ENCODE measurements around the gene EXOC1L.

EXOC1L gene

DNA sequence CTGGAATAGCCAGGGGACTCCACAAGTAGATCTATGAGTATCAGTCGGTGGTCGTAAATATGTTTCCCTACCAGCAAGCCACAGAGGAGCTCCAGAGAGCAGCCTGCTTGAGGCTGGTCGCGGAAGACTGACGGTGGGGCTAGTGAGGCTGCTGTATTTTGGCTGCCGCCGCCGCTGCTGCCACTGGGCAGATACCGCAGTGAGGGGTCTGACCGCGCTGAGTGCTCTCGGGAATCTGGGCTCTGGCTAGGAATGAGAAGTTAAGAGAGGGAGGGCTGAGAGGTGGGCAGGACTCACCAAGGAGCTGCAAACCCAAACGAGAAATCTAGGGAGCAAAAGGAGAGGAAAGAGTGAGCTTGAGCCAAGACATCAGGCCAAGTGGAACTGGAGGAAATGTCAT is at the start of gene EXOC1L:
EXOC1L (plus strand) TSS at position 157 of the 400 bp plus-strand sequence; CDS start at position 394, 237 bp downstream.
- peak; percentile 59 to 85 for DNase-seq

DNA sequence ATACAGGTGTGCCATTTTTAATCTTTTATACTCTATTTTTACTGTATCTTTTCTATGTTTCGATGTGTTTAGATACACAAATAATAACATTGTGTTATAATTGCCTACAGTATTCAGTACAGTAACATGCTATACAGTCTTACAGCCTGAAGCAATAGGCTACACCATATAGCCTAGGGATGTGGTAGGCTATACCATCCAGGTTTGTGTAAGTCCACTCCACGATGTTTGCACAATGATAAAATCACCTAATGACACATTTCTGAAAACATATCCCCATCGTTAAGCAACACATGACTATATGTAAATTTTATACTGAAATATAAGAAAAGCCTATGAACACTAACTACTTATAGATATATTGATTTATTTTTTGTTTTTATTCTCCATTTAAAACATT is 48.9 kb upstream of the EXOC1L start:
- no peak for DNase-seq

DNA sequence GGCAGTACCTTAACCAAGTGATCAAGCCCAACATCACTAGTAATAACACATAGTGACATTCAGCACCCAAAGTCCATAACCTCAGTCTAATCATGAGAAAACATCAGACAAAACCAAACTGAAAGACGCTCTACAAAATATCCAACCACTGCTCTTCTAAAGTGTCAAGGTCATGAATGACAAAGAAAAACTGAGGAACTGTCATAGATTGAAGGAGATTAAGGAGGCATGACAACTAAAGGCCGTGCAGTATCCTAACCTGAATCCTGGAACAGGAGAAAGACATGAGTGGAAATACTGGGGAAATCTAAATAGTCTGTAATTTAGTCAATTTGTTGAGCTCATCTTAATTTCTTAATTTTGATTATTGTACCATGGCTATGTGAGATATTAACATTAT is 38.2 kb upstream of the EXOC1L start:
- no peak for DNase-seq

DNA sequence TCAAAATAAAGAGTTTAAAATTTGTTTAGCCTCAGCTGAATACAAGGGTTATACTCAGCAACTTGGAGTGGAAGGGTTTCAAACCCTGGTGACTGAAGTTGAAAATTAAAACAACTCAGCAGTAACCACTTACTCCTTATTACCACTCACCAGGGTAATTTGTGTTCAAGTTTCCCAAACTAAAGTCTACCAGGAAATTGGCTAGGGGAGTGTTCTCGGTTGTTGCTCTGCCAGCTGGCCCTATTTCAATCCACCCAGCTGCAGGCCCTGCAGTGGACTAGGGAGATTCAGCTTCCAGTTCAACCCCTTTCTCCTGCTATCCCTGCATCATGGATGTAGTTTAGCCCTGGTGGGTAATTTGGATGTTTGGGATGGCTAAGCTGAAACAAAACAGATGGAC is 37.8 kb upstream of the EXOC1L start:
- no peak for DNase-seq

DNA sequence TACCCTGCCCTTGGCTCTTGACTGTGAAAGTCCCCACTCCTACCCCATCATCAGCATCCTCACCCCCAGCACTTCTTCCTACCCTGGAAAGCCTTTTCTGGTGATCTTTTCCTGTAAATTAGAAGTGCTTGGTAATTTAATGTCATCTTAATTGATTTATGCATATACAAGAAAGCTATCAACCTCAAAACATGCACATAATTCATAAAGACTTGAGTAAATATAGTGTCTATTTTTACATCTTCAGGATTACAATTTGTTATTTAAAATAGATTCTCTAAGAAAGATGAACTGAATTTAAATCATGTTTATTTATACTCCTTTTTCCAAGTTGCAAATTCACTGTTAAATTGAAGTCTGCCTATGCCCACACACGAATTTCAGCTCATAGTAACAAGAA is 36.0 kb upstream of the EXOC1L start:
- DNase-seq: no peak

- DNase-seq: no peak
Observed at GRCh38 chr4:55784747-55785146, 34.8 kb upstream of the EXOC1L start.

DNA sequence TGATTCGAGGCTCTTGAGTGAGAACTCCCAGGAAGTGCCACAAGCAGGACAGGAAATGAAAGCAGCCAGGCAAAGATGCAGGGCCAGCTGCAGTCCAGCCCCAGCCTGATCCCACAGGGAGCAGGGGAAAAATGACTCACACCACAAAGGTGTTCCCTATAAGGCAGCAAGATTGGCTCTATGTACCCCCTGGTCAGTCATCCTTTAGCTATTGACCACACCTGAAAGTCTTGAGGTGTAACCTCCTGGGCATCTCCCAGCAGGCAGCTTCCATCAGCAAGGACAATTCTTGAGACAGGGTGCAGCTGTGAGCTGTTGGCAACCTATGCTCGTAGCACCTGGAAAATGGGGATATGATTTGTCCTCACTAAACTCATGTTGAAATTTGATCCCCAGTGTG is 27.9 kb upstream of the EXOC1L start:
- no peak for DNase-seq

DNA sequence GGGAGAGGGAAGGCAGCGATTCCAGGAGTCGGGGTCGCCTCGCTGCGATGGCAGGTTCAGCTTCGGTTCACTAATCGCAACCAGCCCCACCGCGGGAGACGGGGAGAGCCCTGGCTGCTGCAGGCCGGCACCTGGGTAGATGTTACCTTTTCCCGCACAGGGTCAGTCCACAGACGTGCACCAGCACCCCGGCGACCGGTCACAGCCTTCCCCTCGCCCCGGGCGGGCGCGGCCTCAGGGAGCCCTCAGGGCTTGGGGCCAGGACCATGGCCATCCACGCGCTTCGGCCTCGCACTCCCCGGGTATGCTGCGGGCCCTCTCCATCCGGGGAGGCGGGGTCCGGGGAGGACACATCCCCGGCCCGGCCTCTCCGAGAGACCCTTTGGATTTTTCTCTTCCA is 26.1 kb upstream of the EXOC1L start:
- DNase-seq: no peak

- DNase-seq: no peak
Observed at GRCh38 chr4:55794053-55794452, 25.5 kb upstream of the EXOC1L start.

GRCh38 chr4:55795341-55795740 is 24.2 kb upstream of the EXOC1L start:
- no peak for DNase-seq

DNA sequence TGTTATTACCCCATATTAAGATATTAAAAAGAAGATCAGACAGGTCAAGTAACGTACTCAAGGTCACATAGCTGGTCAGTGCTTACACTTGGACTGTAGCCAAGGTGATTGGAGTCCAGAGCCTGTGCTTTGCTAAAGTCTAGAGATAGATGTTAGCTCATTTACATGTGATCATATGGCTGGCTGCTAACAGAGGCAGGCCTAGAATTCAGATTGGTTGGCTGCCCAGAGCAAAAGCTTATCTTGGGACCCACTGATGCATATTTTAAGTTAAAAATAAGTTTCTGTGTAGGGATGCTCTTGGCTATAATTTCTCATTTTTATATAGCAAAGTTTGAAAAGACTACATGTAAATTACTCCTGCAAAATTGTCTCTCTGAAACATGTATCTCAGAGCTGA is 18.1 kb upstream of the EXOC1L start:
- no peak for DNase-seq

- DNase-seq: no peak
Observed at GRCh38 chr4:55807556-55807955, 12.0 kb upstream of the EXOC1L start.

DNA sequence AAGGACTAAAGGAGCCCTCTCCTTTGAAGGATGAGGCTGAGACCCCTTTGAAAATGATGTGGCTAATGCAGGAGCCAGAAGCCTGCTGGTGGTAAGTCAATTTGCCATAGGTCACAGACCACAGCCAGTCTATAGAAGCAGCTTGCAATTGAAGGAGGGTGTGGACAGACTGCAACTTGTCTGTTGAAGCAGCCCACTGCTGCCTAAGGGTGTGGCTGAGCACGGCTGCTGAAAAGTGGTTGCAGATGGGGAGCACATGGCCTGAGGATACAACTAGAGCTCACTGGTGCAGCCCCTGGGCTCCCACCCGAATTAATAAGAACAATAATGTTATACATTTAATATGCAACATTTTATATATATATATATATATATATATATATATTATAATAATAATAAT is 11.4 kb upstream of the EXOC1L start:
- peak in 1 of 2 experiments; percentile 2 for DNase-seq

DNA sequence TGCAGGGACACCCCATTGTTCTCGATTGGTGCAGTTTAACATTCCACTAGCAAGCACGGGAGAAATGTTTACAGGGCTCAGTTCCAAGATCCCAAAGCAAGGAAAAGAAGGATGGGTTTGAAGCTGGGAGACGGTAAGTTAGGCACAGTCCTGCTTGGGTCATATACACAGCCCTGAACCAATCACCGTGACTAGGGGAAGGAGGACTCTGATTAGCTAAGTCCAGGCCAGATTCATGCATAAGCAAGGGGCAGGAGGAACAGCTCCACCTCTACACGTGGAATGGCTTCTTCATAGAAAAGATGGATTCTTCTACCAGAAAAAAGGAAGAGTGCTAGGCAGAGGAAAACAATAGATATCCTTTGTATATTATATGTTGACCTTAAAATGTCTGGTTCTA is 11.0 kb upstream of the EXOC1L start:
- DNase-seq: no peak

- DNase-seq: no peak
Observed at GRCh38 chr4:55817691-55818090, 1.9 kb upstream of the EXOC1L start.

GRCh38 chr4:55820279-55820678 is 689 bp downstream of the EXOC1L start:
- peak; percentile 4 to 34 for DNase-seq

- no peak for DNase-seq
Observed at GRCh38 chr4:55822329-55822728, 2.7 kb downstream of the EXOC1L start.

GRCh38 chr4:55824865-55825264 is 5.3 kb downstream of the EXOC1L start:
- DNase-seq: no peak

GRCh38 chr4:55826986-55827385 is 7.4 kb downstream of the EXOC1L start:
- no peak for DNase-seq

- no peak for DNase-seq
Observed at GRCh38 chr4:55827582-55827981, 8.0 kb downstream of the EXOC1L start.

DNA sequence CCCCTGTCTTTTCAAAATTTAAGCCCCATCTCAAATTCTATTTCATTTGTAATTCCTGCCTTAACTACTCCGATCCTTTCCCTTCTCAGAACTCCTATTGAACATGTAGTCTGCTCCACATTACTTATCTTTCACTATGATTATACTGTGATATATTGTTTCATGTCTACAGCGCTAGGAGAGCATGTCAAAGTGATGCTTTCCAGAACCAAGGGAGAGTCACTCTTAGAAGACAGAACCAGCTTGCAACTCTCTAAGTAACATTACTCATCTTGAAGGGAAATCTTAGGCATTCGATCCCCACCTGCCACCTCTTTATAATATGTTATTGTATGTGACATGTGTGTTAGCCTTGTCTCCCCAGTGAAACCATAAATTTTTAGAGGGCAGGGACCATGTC is 10.5 kb downstream of the EXOC1L start:
- DNase-seq: no peak

DNA sequence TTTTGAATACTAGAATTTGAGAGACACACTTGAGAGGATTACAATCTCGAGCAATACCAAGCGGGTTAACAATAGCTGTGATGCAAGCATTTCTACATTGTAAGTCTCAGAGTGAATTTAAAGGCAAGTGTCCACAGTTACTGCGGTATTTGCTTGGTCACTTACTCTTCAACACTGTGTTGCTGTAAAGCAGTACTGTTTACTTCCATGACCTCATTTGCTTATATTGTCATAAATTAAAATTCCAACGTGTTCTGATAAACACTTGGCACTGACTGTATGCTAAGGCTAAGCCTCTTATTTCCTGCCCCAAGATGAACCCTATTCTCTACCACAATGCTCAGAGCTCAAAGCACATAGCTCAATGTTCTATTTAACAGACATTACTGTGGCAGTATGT is 11.1 kb downstream of the EXOC1L start:
- peak; percentile 24 to 58 for DNase-seq

DNA sequence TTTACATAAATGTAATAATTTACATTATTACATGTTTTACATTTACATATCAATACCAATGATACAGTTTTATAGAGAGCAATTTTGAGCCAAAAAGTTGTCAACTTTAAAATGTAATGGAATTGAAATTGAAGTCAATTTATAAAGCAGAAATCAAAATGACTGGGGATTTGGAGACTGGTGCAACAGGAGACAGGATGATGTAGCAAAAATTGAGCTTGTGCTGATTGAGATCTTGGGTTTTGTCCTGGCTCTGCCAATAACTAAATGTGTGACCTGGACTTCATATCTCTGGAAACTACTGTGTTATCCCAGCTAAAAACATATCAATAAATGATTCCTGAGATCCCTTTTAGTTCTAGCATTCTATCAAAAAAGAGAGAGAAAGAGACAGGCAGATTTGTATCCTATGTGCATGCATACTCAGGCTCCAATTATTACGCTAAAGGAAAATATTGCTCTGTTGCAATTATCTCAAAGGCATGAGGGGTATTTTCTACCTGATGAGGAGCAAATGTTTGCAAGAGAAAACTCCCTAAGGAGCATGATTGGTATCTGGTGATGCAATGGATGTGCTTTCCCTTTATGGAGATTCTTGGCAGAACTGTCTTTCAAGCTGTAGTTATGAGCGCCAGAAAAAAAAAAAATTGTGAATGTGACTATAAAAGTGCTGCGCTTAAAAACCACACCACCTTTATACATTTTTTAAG is 14.7 kb downstream of the EXOC1L start:
- DNase-seq: no peak

- DNase-seq: no peak
Observed at GRCh38 chr4:55837903-55838302, 18.3 kb downstream of the EXOC1L start.

- no peak for DNase-seq
Observed at GRCh38 chr4:55838356-55838755, 18.8 kb downstream of the EXOC1L start.
